Progenitor cell of endocrine pancreas (in vitro differentiated cells): ENCODE results near the gene ZACN. TPM values are rescaled to one million over a fixed set of nuclear protein-coding genes. Genes with fewer than 3 reads are reported as not detected.
A peak's percentile ranks its signal among the peaks of the same experiment; 100 is the strongest.

ENCODE experiments used
- DNase-seq: peaks from one replicate; pipeline ENCODE4 v3.0.0; 2021; ENCODE audit warnings: low spot score; ENCODE audit not compliant: unreplicated experiment
- H3K27ac Mint-ChIP-seq: 2 replicates; pipeline ENCODE4 v1.8.0; 2021; ENCODE audit warnings: mild to moderate bottlenecking, moderate library complexity, mixed read lengths
- H3K27me3 Mint-ChIP-seq: 2 replicates; pipeline ENCODE4 v1.8.0; 2021; ENCODE audit warnings: mixed read lengths
- H3K36me3 Mint-ChIP-seq: 2 replicates; pipeline ENCODE4 v1.8.0; 2022; ENCODE audit warnings: mixed read lengths; ENCODE audit not compliant: insufficient read depth
- H3K4me1 Mint-ChIP-seq: 2 replicates; pipeline ENCODE4 v1.8.0; 2021; ENCODE audit warnings: low read depth, mixed read lengths
- H3K4me3 Mint-ChIP-seq: 2 replicates; pipeline ENCODE4 v1.8.0; 2021; ENCODE audit warnings: low read depth, mild to moderate bottlenecking, moderate library complexity, mixed read lengths
- H3K9me3 Mint-ChIP-seq: 2 replicates; pipeline ENCODE4 v1.8.0; 2021; ENCODE audit warnings: low read depth, mixed read lengths
- total RNA-seq: library from RNA; stranded (reverse); gene quantifications from 2 replicates; pipeline ENCODE4 v1.2.1, GENCODE V29; 2021
- TF ChIP-seq, protein P1 (sequence below): fragments of 200-600 bp; sonication (generic); IDR thresholded peaks from one replicate; pipeline ENCODE4 v1.5.0; 2021; ENCODE audit warnings: antibody characterized with exemption, mild to moderate bottlenecking; ENCODE audit not compliant: unreplicated experiment

ZACN gene
- total RNA-seq, 1 donor from 2014 or later = 0.96 TPM

DNA sequence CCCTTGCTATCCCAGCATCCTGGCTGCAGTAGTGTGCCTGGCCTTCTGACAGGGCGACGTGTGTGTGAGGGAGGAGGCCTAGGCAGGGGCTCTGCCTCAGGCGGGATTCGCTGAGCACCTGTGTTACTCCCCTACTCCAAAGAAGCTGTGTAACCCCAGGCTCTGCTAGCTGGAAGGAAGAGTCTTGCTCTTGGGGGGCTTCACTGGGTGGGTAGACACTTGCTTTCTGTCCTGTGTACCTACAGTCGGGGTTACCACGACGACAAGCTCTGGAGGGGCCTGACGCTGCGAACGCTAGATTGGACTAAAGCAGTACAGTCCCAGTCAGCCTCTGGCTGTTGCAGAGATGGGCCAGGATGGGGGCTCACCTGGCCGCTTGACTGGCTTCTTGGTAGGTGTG lies 15.1 kb downstream of the ZACN start:
- Mint-ChIP-seq H3K27ac (no peak overlapping the region), H3K36me3 (peaks cover 23% of the 10 kb centered on the region), H3K9me3 (no peaks in the 10 kb centered on the region), H3K4me1 (no peaks in the 10 kb centered on the region), H3K27me3 (no peaks in the 10 kb centered on the region), H3K4me3 (no peak overlapping the region)
- no peak for DNase-seq
- TF ChIP-seq, protein P1, sequence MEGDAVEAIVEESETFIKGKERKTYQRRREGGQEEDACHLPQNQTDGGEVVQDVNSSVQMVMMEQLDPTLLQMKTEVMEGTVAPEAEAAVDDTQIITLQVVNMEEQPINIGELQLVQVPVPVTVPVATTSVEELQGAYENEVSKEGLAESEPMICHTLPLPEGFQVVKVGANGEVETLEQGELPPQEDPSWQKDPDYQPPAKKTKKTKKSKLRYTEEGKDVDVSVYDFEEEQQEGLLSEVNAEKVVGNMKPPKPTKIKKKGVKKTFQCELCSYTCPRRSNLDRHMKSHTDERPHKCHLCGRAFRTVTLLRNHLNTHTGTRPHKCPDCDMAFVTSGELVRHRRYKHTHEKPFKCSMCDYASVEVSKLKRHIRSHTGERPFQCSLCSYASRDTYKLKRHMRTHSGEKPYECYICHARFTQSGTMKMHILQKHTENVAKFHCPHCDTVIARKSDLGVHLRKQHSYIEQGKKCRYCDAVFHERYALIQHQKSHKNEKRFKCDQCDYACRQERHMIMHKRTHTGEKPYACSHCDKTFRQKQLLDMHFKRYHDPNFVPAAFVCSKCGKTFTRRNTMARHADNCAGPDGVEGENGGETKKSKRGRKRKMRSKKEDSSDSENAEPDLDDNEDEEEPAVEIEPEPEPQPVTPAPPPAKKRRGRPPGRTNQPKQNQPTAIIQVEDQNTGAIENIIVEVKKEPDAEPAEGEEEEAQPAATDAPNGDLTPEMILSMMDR = no peak

- no peak for DNase-seq
- H3K27me3 Mint-ChIP-seq = no peaks in the 10 kb centered on the region
- TF ChIP-seq, protein P1 = no peak
- peaks cover 26% of the 10 kb centered on the region for H3K36me3 Mint-ChIP-seq
- no peak overlapping the region for H3K4me3 Mint-ChIP-seq
- H3K27ac Mint-ChIP-seq = no peak overlapping the region
- no peaks in the 10 kb centered on the region for H3K9me3 Mint-ChIP-seq
- peaks cover 1% of the 10 kb centered on the region for H3K4me1 Mint-ChIP-seq
These were observed 17.0 kb downstream of the ZACN start for GRCh38 chr17:76095943-76096342.

DNA sequence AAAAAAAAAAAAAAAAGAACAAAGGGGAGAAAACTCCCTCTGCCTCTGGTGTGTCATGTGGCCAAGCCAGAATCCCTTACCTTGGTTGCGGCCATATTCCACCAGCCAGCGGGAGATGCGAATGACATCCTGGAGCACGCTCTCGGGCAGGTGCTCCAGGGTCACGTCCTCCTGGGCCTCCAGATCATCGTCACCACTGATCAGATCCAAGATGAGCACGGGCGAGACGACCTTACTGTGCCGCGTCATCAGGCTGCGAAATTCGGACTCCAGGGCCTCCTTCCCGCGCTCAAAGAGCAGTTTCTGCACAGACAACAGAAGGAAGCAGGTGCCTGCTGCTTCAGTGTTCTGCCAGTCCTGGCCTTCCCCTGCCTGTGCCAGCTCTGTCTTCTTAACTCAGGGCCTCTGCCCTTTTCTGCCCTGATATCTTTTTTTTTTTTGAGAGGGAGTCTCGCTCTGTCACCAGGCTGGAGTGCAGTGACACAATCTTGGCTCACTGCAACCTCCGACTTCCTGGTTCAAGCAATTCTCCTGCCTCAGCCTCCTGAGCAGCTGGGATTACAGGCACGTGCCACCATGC lies 18.8 kb downstream of the ZACN start:
- Mint-ChIP-seq H3K36me3 (peaks cover 31% of the 10 kb centered on the region), H3K9me3 (no peaks in the 10 kb centered on the region), H3K27me3 (no peaks in the 10 kb centered on the region), H3K4me1 (peaks cover 4% of the 10 kb centered on the region), H3K4me3 (no peak overlapping the region), H3K27ac (no peak overlapping the region)
- no peak for DNase-seq
- TF ChIP-seq, protein P1 = no peak

DNA sequence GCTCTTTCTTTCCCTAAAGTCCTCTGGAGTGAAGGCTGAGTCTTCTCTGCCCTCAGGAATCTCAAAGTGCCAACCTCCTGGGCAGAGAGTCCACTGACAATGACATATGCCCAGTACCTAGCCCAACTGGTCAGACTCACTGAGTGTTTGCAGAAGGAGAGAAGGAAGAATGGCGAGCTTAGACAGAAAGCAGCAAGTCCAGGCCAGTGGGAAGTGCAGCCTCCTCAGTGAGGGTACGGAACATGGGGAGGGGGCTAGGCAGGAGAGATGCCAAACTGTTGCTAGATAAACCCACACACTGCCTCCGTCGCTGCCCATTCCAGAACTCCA lies 23.9 kb downstream of the ZACN start:
- Mint-ChIP-seq H3K36me3 (peaks cover 14% of the 10 kb centered on the region), H3K4me1 (peaks cover 23% of the 10 kb centered on the region), H3K9me3 (no peaks in the 10 kb centered on the region), H3K27ac (peak overlapping the region; percentile 96), H3K4me3 (peak overlapping the region; percentile 97), H3K27me3 (no peaks in the 10 kb centered on the region)
- no peak for DNase-seq
- TF ChIP-seq, protein P1 = no peak

GRCh38 chr17:76103274-76104139 lies 24.5 kb downstream of the ZACN start, which contains the start of gene EXOC7:
Gene EXOC7, minus strand, starts transcription at chr17:76103787. Its CDS starts 95 bp downstream, at chr17:76103692.
- peak within 1 kb of the TSS; percentile 97 for H3K4me3 Mint-ChIP-seq
- TF ChIP-seq, protein P1 = no peak
- H3K27me3 Mint-ChIP-seq = no peaks in the 10 kb centered on the region
- no peaks in the 10 kb centered on the region for H3K9me3 Mint-ChIP-seq
- peaks cover 14% of the 10 kb centered on the region for H3K36me3 Mint-ChIP-seq
- H3K27ac Mint-ChIP-seq = peak within 1 kb of the TSS; percentile 96
- H3K4me1 Mint-ChIP-seq = peaks cover 23% of the 10 kb centered on the region
- DNase-seq = peak; percentile 87
